GM23338 (cell line): ENCODE measurements around the gene C2orf72.

ENCODE experiments used
- EZH2 ChIP-seq: fragments of 200-600 bp; sonication (generic); IDR thresholded peaks from one replicate; pipeline ENCODE4 v1.8.0; 2017; ENCODE audit warnings: antibody characterized with exemption, mild to moderate bottlenecking, low read depth; ENCODE audit not compliant: unreplicated experiment
- POLR2AphosphoS5 ChIP-seq: IDR thresholded peaks from 2 replicates; pipeline ENCODE4 v1.6.1; 2016; ENCODE audit warnings: antibody characterized with exemption, low read depth
- STAT1 ChIP-seq: IDR thresholded peaks from one replicate; pipeline ENCODE4 v1.6.1; 2016; ENCODE audit warnings: antibody characterized with exemption; ENCODE audit not compliant: unreplicated experiment
- TF ChIP-seq, protein P1 (sequence below), 2 experiments: fragments of 200-600 bp in 1 of 2; sonication (generic) in 1 of 2; conservative IDR thresholded peaks; 2 replicates each; pipeline versions ENCODE4 v1.5.1 to v1.6.1; 2016 to 2017; ENCODE audit warnings: antibody characterized with exemption in 2 of 2, low read depth in 2 of 2, mild to moderate bottlenecking in 2 of 2, moderate library complexity in 1 of 2

DNA sequence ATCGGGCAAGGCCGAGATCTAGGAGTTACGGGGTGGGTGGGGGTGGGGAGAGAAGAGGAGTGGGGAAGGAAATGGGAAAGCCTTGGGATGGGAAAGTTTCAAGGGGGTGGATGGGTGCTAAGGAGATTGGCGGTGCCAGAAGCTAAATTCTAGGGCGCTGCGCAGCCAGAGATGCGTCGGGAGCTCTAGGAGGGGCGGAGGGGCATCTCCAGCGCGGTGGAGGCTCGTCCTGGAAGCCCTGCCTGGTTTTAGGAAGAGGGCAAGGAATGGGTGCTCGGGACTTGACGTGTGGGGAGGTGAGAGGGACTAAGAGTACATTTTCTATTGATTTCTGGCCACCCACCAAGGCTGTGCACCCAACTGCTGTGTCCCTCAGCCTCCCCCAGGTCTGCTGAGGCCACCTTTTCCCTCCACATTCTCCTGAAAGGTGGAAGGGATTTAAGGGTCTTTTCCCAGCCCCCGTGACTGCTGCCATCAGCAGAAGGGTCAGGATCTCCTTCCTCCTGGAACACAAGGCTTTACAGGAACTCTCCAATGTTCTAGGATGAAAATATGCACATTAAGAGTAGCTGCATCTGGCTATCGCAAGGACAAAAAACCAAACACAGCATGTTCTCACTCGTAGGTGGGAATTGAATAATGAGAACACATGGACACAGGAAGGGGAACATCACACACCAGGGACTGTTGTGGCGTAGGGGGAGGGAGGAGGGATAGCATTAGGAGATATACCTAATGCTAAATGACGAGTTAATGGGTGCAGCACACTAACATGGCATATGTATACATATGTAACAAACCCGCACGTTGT is 1.4 kb downstream of the C2orf72 start:
- TF ChIP-seq, protein P1, sequence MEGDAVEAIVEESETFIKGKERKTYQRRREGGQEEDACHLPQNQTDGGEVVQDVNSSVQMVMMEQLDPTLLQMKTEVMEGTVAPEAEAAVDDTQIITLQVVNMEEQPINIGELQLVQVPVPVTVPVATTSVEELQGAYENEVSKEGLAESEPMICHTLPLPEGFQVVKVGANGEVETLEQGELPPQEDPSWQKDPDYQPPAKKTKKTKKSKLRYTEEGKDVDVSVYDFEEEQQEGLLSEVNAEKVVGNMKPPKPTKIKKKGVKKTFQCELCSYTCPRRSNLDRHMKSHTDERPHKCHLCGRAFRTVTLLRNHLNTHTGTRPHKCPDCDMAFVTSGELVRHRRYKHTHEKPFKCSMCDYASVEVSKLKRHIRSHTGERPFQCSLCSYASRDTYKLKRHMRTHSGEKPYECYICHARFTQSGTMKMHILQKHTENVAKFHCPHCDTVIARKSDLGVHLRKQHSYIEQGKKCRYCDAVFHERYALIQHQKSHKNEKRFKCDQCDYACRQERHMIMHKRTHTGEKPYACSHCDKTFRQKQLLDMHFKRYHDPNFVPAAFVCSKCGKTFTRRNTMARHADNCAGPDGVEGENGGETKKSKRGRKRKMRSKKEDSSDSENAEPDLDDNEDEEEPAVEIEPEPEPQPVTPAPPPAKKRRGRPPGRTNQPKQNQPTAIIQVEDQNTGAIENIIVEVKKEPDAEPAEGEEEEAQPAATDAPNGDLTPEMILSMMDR (conservative IDR thresholded peaks at IDR 0.05; ENCODE audit: low read depth in 2 of 2) = no peak
- TF ChIP-seq POLR2AphosphoS5 = no peak
- no peak for TF ChIP-seq STAT1
- TF ChIP-seq EZH2 = no peak
